Neural crest cell (in vitro differentiated cells): ENCODE results near the gene TMEM217. TPM values are rescaled to one million over a fixed set of nuclear protein-coding genes. Genes with fewer than 3 reads are reported as not detected.

Experiments
- DNase-seq: peaks from one replicate; pipeline ENCODE4 v3.0.0; 2021; ENCODE audit warnings: low read depth, mixed read lengths, low spot score
- H3K27ac Mint-ChIP-seq: one replicate; pipeline ENCODE4 v1.8.0; 2021; ENCODE audit warnings: mild to moderate bottlenecking, mixed read lengths; ENCODE audit not compliant: unreplicated experiment
- H3K27me3 Mint-ChIP-seq: 2 replicates; pipeline ENCODE4 v1.8.0; 2021; ENCODE audit warnings: low read depth, mild to moderate bottlenecking, mixed read lengths
- H3K36me3 Mint-ChIP-seq: 2 replicates; pipeline ENCODE4 v1.8.0; 2021; ENCODE audit warnings: low read depth, mild to moderate bottlenecking, mixed read lengths
- H3K4me1 Mint-ChIP-seq: 2 replicates; pipeline ENCODE4 v1.8.0; 2021; ENCODE audit warnings: mixed read lengths
- H3K4me3 Mint-ChIP-seq: one replicate; pipeline ENCODE4 v1.8.0; 2021; ENCODE audit warnings: mild to moderate bottlenecking, mixed read lengths
- H3K9me3 Mint-ChIP-seq: 2 replicates; pipeline ENCODE4 v1.8.0; 2021; ENCODE audit warnings: mixed read lengths
- total RNA-seq: library from RNA; stranded (reverse); gene quantifications from 2 replicates; pipeline ENCODE4 v1.2.1, GENCODE V29; 2021
- TF ChIP-seq, protein P1 (sequence below): fragments of 200-600 bp; sonication (generic); conservative IDR thresholded peaks from 2 replicates; pipeline ENCODE4 v1.5.0; 2021; ENCODE audit warnings: antibody characterized with exemption, mild to moderate bottlenecking

TMEM217 gene
- total RNA-seq, 1 donor from 2014 or later: 0.86 TPM

DNA sequence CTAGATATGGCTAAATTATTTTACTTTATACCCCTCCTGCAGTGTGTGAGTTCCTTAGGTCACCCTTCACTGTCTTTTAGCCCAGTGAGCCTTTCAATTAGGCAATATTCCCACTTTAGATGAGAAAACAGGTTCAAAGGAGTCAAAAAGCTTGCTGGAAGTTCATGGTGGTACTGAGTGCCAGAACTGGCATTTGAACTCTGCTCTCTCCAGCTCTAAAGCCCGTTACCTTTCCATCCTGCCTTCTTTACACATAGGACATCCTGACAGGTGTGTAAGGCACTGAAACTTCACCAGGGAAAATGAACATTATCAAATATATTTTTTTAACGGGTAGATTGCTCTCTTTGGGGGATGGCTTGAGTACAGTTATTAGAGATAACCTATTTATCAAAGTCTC lies 11.2 kb upstream of the TMEM217 start:
- TF ChIP-seq, protein P1, sequence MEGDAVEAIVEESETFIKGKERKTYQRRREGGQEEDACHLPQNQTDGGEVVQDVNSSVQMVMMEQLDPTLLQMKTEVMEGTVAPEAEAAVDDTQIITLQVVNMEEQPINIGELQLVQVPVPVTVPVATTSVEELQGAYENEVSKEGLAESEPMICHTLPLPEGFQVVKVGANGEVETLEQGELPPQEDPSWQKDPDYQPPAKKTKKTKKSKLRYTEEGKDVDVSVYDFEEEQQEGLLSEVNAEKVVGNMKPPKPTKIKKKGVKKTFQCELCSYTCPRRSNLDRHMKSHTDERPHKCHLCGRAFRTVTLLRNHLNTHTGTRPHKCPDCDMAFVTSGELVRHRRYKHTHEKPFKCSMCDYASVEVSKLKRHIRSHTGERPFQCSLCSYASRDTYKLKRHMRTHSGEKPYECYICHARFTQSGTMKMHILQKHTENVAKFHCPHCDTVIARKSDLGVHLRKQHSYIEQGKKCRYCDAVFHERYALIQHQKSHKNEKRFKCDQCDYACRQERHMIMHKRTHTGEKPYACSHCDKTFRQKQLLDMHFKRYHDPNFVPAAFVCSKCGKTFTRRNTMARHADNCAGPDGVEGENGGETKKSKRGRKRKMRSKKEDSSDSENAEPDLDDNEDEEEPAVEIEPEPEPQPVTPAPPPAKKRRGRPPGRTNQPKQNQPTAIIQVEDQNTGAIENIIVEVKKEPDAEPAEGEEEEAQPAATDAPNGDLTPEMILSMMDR: no peak
- H3K36me3 Mint-ChIP-seq: peaks cover 3% of the 10 kb centered on the region
- H3K4me1 Mint-ChIP-seq: no peaks in the 10 kb centered on the region
- no peak overlapping the region for H3K4me3 Mint-ChIP-seq
- H3K9me3 Mint-ChIP-seq: no peaks in the 10 kb centered on the region
- no peaks in the 10 kb centered on the region for H3K27me3 Mint-ChIP-seq
- no peak for DNase-seq
- H3K27ac Mint-ChIP-seq: no peak overlapping the region

DNA sequence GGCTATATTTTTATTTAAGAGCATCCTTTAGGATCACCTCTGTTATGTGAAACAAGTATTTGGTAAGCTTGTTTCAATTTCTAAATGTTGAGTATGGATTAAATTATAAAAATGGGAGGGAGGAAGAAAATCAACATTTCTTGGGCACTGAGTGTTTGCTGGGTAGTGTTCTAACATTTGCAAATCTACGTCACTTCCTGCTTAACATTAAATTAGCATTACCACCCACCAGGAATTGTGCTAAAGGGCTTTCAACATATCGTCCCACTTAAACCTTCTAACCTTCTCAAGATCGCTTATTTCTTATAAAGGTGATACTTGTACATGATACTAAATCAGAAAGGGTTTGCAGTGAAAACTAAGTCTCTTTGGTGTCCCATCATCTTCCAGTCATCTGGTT lies 7.9 kb upstream of the TMEM217 start:
- TF ChIP-seq, protein P1: no peak
- Mint-ChIP-seq H3K36me3 (peaks cover 3% of the 10 kb centered on the region), H3K4me3 (no peak overlapping the region), H3K27me3 (no peaks in the 10 kb centered on the region), H3K27ac (no peak overlapping the region), H3K4me1 (no peaks in the 10 kb centered on the region), H3K9me3 (no peaks in the 10 kb centered on the region)
- DNase-seq: no peak

DNA sequence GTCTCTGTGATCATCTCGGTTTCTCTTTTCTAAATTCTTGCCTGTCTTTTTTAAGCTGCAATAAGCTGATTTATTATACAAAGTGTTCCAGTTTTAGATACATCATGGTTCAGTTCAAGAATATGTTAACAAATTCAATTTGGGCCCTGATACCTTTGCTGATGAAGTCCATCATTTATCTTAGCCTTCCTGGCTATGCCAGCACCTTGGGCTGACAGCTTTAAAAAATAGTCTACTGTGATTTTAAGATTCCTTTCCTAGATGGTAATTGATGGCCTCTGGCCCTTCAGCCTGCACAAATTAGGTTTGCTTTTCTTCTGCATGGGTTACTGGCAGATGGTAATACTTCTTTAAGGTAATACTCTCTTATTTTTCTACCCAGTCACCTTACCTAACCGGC lies 7.1 kb upstream of the TMEM217 start:
- Mint-ChIP-seq H3K36me3 (no peaks in the 10 kb centered on the region), H3K27me3 (no peaks in the 10 kb centered on the region), H3K4me3 (no peak overlapping the region), H3K9me3 (no peaks in the 10 kb centered on the region), H3K4me1 (no peaks in the 10 kb centered on the region), H3K27ac (no peak overlapping the region)
- TF ChIP-seq, protein P1: no peak
- no peak for DNase-seq

DNA sequence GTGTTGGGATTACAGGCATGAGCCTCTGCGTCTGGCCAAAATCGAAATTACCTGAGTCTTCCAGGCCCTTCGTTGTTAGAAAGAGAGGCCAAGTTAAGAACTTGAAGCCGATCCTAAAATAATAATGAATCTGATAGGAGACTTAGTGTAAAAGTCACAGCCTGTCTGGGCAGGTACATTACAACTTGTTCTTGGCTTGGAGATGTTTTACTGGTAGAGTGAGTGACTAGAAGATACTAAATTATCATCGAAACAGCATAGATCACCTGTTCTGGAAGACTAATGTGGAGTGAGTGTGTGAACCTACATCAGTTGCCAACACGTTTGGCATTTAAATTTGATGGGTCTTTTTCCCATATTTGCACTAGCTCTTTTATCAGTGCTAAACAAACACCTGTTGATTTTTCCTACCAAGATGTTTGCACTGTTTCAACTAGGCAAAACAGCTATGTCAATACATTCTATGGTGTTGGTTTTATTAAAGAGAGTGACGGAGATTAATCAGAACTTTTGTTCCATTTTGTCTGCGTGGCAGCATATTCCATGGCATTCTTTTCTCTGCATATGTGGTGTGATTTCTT lies 4.6 kb upstream of the TMEM217 start:
- no peak overlapping the region for H3K4me3 Mint-ChIP-seq
- TF ChIP-seq, protein P1: no peak
- peaks cover 11% of the 10 kb centered on the region for H3K4me1 Mint-ChIP-seq
- DNase-seq: no peak
- no peak overlapping the region for H3K27ac Mint-ChIP-seq
- peaks cover under 1% of the 10 kb centered on the region for H3K27me3 Mint-ChIP-seq
- no peaks in the 10 kb centered on the region for H3K9me3 Mint-ChIP-seq
- H3K36me3 Mint-ChIP-seq: no peaks in the 10 kb centered on the region

DNA sequence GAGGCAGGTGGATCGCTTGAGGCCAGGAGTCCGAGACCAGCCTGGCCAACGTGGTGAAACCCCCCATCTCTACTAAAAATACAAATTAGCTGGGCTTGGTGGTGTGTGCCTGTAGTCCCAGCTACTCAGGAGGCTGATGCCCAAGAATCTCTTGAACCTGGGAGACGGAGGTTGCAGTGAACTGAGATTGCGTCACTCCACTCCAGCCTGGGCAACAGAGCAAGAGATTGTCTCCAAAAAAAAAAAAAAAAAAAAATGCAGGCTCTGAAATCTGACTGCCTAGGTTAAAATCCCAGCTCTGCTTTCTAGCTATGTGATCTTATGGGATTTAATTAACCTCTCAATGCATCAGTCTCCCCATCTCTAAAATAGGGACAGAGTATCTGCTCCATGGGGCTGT lies 3.3 kb upstream of the TMEM217 start:
- DNase-seq: no peak
- no peak overlapping the region for H3K27ac Mint-ChIP-seq
- no peak overlapping the region for H3K4me3 Mint-ChIP-seq
- H3K9me3 Mint-ChIP-seq: no peaks in the 10 kb centered on the region
- peaks cover 20% of the 10 kb centered on the region for H3K4me1 Mint-ChIP-seq
- TF ChIP-seq, protein P1: no peak
- no peaks in the 10 kb centered on the region for H3K36me3 Mint-ChIP-seq
- H3K27me3 Mint-ChIP-seq: peaks cover 8% of the 10 kb centered on the region
